Measurements from ENCODE around the gene ERC2.

Gene ERC2

DNA sequence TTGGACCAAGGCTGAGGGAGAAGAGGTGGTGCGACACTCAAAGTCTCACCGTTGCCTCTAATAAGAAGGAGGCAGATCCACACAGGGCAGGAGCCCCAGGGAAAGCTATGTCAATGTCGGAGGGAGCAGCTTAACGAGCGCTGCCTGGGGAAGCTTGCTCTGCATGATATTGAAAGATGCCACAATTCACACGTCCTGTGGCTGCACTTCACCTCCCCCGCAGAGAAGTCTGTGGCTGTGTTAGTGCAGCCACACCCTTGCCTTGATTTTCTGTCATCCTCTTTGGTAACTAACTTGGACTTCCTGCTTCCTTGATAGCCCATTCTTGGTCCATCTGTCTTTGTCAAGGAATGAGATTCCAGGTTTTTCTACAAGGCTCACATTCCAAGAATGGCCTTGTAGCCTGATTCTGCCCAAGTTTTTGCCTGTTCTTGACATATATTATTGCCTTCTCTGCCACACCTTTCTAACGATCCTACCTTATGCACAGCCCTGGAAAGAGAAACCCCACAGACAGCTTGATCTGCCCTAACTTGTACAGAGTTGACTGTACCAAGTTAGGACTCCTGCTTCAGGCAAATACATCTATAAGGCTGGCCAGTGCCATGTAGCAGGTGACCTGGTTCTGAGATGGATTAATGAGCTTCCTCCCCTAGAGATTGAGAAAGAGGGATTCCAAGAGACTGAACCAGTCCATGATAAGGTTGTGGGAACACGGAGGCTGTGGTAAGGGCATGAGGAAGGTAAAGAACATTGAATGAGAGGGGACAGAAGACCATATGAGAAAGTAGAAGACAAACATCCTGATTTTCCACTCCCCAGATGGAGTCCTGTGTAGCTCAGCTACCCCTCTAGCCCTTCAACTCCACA, 828.1 kb downstream of the ERC2 start:
- no peak for DNase-seq (ENCODE audit: low spot score)

DNA sequence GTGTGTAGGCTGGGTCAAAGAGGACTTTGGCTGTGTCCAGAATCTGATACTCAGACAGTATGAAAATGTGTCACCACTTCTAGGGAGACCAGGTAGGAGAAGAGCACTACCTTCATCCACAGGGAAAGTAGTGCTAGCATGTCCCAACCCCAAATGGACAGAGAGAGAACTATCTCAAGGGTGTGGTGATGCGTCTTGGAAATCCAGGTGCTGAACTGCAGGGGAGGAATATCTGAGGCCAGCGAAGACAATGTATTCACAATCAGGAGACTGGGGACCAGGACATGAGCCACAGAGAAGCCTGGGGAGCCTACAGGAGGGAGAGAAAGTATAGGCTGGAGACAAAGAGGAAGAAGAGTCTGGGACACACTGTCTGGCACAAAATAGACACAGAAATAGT, 829.1 kb downstream of the ERC2 start:
- DNase-seq (ENCODE audit: low spot score) = no peak

DNA sequence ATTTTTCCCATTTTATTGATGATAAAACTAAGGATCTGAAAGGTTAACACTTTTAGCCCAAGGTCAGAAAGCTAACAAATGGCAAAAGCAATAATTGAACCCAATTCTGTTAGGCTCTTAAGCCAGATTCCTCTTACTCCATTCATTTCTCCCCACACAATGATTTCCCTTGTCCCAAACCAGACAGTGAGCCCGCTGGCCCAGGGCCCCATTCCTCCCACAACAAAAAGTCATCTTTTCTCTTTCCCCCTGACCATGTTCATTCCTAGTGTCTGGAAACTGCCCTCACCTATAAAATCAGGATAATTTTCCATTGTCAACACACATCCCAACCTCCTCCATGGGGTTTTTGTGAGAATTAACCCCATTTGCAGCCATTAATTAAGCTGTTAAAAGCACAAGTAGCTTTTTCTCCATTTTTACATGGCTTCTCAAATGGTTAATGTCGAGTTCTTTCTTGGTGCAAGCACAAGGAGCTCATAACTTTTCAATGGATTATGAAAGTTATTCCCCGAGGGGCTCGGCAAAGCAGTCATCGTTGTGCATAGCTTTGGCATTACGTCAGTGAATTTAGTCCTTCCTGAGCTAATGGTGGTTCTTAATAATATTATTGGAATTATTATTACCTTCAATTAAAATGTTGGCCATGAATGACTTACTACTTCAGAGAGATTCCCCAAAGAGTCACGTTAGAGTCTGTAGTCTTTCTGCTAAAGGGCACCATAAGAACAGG, 830.2 kb downstream of the ERC2 start:
- no peak for DNase-seq (ENCODE audit: low spot score)

DNA sequence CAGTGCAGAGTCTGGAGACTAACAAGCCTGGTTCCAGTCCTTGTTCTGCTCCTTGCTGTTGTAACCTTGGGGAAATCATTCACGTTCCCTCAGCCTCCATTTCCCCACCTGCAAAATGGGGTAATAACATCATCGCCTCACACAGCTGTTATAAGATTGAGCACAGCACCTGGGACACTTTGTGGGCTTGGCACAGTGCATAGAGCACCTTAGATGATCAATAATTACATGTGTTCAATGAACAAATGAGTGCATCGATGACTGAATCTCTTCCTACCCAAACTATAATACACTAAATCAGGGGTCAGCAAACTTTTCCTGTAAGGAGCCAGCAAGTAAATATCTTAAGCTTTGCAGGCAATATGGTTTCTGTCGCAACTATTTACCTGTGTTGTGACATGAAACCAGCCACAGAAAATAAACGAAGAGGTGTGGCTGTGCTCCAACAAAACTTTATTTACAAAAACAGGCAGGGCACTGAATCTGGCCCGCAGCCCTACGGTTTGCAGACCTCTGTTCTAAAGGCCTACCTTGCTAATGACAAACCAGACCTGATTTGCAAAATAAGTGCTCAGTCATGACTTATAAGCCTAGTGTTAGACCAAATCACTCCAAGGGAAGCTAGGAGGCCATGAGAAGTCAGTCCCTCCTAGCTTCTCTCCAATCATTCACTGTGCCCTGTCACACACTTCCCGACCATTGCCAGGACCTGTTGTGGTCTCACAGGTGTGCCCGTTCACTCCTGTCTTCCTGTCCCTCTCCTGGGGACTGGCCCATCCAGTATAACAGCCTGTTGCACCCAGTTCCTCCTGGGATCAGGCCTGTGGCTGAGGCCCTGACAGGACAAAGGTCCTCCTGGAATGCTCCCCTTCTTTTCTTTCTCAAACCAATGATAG, 831.7 kb downstream of the ERC2 start:
- DNase-seq (ENCODE audit: low spot score) = no peak

DNA sequence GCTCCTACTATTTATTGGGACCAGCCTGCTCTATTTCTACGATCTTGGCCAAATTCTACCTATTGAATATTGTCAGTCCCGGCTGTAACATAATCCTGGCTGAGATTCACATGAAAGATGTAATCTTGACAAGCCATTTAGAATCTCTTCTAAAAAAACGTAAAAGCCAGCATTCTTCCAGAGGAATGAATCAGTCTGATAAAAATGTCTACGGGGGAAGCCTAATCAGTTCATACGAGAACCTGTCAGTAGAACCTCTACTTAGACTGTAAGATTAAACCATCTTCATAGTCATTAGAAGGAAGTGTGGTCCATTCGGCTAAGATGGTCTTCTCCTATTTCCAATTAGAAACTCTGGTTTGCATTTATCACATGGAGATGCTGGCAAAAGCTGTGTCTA, 833.9 kb downstream of the ERC2 start:
- DNase-seq (ENCODE audit: low spot score) = no peak

DNA sequence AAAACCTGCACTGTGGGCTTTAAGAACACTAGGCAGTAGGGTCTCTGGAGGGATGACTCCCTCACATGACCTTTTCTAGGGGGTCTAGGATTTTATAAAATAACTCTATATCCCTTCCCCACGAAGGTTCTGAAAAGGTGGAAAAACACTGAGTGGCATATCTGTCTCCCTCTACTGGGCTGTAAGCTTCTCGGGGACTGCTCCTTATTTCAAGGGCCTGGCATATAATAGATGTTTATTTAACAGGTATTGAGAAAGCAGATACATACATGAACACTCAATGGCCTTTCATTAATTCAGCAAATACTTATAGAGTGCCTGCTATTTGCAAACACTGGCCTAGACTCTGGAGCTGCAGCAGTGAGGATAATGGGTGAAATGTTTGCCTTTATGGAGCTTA, 834.9 kb downstream of the ERC2 start:
- no peak for DNase-seq (ENCODE audit: low spot score)

DNA sequence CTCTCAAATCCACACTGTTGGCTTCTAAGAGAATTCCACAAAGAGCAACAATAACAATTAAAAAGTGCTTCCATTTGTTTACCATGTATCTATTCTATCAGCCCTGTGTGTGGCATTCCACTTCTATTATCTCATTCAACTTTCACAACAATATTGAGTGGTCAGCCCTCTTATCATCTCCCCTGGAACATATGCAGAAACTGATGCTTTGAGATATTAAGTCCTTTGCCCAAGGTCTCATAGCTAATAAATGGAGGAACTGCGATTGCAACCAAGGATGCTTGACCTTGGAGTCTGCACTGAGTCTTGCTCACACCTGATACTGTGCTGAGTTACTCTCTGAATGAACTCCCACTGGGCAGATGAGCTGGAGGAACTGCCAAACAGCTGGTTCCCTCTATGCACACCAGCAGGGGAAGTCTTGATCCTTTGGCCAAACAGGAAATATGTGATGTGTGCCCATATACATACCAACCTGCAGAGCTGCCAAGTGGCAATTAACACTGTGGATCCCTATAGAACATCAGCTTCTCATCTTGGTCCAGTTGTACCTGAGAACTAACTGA, 836.4 kb downstream of the ERC2 start:
- DNase-seq (ENCODE audit: low spot score) = no peak

DNA sequence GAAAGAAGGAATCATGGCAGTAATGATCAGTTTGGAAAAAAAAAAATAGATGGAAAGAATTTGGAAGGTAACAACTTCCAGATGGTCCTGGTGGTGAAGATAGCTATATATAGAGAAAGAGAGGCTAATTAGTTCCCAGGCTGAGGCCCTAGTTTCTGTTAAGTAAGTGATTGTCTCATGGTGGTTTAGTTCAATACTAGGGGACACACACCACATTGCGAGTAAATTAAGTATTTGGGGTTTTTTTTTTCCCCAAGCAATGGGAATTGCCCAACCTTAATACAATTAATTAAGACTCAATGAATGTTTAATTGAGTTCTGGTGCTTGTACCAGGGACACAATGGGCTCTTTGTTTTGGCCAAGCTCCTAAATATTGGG, 837.4 kb downstream of the ERC2 start:
- DNase-seq (ENCODE audit: low spot score) = no peak

DNA sequence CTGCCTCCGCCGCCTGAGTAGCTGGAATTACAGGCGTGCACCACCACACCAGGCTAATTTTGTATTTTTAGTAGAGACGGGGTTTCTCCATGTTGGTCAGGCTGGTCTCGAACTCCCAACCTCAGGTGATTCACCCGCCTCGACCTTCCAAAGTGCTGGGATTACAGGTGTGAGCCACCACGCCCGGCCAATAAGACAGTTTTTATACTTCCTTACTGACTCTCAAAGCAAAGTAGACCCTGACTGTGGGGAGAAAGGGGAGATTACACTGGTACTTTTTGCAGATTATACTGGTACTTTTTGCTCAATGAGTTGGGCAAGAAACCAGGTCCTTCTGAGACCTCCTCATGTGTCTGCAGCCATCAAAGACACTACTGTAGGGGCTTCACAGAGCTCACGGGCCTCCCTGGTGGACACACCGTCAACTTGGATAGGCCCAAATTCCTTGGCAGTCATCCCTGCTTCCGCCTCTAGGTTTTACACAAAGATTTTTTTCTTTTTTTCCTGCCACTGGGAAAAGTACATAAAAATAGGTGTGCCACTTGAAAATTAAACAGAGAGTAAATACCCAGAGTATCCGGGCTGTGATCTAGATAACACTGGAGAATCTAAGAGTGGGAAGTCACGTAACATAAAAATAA, 837.9 kb downstream of the ERC2 start:
- no peak for DNase-seq (ENCODE audit: low spot score)

DNA sequence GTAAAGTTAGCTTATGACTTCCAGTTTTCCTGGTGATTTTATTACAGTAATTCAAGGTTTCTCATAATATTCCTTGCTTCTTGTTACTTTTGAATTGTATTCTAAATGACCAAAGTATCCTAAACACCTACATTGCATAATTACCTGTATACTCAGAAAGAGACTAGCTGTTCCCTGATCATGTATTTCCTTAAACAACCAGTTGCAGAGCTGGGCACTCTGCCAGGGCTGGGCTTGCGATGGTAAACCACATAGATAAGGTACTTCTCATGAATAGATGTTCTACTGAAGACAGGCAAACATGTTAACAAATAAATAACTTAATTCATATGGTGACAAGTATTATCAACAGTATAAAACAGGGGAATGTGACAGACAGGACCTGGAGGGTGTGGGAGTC, 838.8 kb downstream of the ERC2 start:
- DNase-seq (ENCODE audit: low spot score) = no peak

DNA sequence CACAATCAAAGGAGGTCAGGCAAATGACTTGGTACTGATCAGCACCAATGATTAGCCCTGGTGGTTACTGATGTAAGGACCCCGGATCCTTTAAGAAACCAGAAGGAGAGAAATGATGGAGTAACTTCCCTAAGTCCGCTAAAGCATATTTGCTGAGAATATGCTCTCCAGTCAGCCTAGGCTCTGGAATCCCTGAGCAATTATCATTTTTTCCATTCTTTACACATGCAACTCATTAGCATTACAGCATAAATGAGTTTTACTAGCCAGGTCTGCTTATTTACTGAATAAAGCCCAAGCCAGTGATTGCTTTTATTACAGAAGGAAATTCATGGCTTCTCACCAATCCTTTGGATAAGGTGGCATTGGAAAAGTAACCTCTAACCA, 842.0 kb downstream of the ERC2 start:
- no peak for DNase-seq (ENCODE audit: low spot score)

DNA sequence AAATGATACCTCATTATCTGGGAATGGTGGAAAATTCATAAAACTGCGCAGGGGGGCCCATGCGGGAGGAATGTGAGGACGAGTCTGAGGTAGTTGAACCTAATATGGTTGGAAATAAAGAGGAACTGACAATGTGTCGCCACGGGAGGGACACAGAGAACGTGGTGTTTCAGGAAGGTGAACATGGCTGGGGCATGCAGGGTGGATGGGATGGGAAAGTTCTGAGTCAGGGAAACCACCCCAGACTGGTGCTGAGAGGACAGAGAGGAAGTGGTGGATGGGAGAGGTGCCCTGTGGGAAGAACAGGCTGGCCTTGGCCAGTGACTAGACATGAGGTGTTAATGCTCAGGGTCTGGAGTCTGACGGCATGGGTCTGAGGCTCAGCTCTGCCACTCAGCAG, 844.0 kb downstream of the ERC2 start:
- DNase-seq (ENCODE audit: low spot score) = no peak

DNA sequence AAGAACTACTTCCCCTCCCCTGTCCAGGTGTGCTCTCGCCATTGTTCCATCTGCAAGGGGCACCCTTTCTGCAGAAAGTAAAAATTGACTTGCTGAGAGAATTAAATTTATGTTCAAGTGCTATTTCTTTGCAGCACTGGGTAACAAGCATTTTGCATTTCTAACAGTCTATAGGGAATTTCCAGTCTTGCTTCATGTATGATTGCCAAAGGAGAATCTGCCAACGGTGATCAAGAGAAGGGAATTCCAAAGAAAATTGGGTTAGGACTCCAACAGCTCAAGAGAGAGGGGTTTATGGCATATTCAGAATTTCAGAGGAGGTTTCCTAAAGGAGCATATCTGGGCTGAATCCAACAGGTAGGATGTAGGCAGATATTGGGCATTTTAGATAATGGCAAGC, 844.5 kb downstream of the ERC2 start:
- DNase-seq (ENCODE audit: low spot score) = no peak

DNA sequence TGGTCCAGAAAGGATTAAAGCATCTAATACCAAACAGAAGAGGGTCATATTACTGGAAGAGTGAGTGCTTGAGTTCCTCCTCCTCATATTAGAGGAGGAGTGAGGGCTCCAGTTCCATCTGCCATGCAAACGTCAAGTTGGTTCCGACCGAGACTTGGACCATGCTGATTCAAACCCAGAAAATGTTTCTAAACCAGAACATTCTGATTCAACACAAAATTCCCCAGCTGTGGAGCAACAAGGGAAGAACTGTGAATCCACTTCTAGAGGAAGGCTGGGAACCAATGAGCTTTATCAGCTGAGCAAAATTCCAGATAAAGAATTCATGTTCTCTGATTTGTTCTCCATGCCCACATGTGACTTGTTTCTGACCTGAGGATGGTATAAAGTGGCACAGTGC, 845.5 kb downstream of the ERC2 start:
- no peak for DNase-seq (ENCODE audit: low spot score)

DNA sequence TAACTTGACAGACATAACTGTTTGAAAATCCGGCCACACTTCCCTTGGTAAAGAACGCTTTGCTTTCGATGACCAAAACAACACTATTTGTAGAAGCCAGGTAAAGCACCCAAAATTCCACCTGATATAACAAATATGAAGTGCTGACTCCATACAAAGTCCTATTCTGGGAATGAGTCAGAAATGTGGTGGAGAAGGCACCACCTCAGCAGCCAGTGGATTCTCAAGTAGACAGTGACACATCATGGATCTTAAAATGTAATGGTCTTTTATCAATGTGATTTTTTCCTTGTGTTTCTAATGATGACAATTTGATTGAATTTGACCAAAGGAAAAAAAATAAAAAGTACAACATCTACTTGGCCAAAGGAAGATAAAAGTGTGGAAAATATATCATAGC, 846.2 kb downstream of the ERC2 start:
- DNase-seq (ENCODE audit: low spot score) = no peak

DNA sequence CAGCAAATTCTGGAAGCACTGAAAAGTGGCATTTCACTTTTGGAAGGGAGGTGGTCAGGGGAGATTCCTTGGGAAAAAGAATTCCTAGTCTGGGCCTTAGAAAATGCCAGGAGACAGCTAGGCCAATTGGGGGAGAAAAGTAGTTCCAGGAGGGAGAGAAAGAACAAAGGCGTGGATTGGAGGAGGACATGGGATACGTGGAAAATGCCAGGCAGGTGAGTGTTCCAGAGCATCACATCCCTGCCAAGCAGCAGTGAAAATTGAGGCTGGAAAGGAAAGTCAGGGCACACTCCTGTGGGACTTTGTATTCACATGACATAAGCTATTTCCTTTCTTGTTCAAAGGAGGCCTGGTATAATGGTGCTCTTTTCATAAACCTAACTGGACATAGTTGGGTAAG, 846.6 kb downstream of the ERC2 start:
- no peak for DNase-seq (ENCODE audit: low spot score)

DNA sequence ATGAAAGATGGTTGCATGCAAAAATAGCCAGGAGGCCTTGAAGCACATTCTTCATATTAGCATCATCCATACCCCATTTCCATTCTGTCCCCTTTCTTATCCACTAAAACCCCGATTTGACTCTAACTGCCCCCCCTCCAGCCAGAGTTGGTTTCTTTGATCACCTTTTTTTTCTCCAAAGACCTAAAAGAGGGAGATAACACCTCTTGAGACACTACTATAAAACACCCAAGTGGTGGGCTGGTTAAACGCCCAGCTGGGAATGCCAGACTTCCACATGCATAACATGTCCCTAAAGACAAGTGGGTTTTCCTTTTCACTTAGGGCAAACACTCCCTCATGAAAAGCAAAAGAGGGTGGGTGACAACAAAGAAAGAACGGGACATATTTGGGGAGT, 847.2 kb downstream of the ERC2 start:
- DNase-seq (ENCODE audit: low spot score) = no peak

DNA sequence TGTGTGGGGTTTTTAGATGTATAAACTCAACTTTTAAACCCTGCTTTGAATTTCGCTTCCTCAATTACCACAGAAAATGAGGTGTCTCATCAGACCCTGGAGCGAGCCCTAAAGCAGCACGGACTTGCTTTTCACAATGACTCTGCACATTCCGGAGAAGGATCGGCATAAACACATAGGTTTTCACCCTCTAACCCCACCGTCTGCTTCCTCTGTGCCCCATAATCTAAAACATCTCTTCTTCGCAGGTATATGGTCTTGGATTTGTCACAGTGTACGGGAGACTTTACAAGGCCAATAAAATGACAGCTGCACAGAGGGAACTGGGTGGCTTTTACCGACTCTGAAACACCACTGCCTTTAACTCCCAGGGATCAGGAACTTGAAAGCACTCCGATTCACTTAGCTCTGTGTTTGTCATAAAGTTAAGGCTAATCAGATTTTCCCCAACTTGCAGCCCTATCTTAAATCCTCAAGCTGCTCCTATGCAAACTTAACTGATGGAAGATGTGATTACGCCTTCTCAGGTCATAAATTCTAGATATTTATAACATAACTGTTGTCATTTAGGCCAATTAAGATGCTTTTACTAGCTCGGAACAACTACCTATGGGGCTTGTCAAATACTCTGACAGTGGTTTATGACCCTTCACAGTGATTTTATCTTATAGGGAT, 847.8 kb downstream of the ERC2 start:
- no peak for DNase-seq (ENCODE audit: low spot score)

DNA sequence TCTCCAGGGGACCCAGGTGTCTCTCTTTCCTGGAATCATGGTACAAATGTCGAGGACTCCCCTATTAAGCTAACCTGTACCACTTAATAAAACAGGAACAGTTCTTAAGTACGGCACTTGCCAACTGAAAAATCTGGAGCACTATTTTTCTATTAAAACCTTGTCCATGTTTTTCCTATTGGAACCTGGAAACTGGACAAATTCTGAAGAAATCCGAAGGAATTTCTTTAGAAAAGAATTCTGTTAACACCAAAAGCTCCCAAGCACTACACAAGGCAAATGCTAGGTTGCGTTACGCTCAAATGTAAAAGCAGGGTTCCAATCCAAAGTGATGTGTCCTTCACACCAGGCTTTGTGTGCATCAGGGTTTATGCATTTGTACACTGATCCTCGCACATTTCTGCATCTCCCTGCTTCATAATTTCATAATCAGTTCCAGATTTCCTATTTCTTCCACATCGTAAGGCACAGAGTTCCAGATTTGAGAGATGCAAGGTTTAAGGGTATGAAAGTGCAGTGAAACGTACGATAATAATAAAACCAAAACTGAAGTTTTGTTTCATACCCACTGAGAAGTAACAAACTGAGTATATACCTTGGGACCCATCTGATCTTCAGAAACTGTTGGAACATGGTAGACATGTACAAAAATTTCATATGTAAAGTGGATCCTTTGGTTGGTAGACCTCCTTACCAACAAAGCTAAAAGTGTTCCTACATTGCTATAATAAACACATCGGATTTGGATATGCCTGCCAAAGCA, 849.0 kb downstream of the ERC2 start:
- no peak for DNase-seq (ENCODE audit: low spot score)

DNA sequence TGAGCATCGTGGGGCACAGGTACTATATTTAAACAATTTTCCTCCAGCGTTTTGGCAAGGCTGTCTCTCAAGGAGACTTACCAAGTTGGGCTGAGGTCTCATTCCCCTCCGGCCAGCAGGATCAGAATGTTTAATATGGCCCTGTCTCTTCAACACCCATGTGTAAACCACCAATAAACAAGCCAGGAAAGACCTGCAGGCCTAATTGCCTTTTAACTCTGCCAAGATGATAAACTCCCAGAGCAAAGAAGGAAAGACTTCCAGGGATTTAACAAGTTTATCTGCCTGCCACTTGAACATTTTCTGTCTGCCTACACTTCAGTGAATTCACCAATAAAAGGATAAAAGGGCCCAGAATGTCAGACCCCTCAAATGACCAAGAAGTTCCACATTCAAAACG, 850.9 kb downstream of the ERC2 start:
- DNase-seq (ENCODE audit: low spot score) = no peak

DNA sequence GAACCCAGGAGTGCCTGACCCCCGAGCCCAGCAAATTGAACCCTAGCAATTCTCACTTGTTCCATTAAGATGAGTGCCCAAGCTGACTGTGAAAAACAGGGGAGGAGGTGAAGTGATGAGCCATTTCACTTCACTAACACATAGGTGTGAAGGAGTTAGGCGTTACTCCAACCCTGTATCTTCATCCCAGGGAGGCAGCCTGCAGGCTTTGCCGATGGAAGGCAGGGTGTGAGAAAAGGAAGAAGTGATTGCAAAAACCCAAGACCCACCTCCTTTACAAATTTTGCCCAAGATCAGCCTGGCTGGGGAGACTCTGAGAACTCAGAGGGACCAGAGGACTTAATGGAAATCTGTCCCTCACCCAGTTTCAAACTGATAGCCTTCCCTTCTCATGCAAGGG, 851.5 kb downstream of the ERC2 start:
- no peak for DNase-seq (ENCODE audit: low spot score)

Measured in hematopoietic multipotent progenitor cell treated with erythropoietin and hydrocortisone succinate and interleukin-3 and kit ligand, for 17 days (in vitro differentiated cells).